Activated effector memory CD4-positive, alpha-beta T cell treated with anti-CD3 and anti-CD28 coated beads, Interleukin-2, amount 50 U/mL, for 16 hours (primary cell): ENCODE data around the gene SLC25A39.
"Not testable (repeated sequence)": the region's sequence is repeated elsewhere in the genome, so short reads cannot be mapped to it uniquely, and the experiment has no call there.

Experiments used
- DNase-seq: peaks from one replicate; pipeline ENCODE4 v3.0.0-alpha.2; 2020

Gene SLC25A39

GRCh38 chr17:44353672-44354331 lies 29.2 kb upstream of the SLC25A39 start:
- peak; percentile 70 for DNase-seq

- no peak for DNase-seq
Observed at GRCh38 chr17:44352828-44353671, 28.4 kb upstream of the SLC25A39 start.

GRCh38 chr17:44351961-44352827 lies 27.6 kb upstream of the SLC25A39 start:
- no peak for DNase-seq

- DNase-seq: no peak
Observed at GRCh38 chr17:44351464-44351863, 26.8 kb upstream of the SLC25A39 start.

- peak; percentile 89 for DNase-seq
Observed at GRCh38 chr17:44350733-44351226, 26.2 kb upstream of the SLC25A39 start.

- DNase-seq: no peak
Observed at GRCh38 chr17:44349553-44350070, 25.0 kb upstream of the SLC25A39 start.

- no peak for DNase-seq
Observed at GRCh38 chr17:44348988-44349364, 24.4 kb upstream of the SLC25A39 start.

- DNase-seq: no peak
Observed at GRCh38 chr17:44348234-44348987, 23.8 kb upstream of the SLC25A39 start.

GRCh38 chr17:44347206-44348055 lies 22.8 kb upstream of the SLC25A39 start:
- DNase-seq: not testable (repeated sequence)

- DNase-seq: no peak
Observed at GRCh38 chr17:44346064-44346844, 21.6 kb upstream of the SLC25A39 start.

- DNase-seq: peak; percentile 81
Observed at GRCh38 chr17:44345454-44346026, 20.9 kb upstream of the SLC25A39 start.

- DNase-seq: peak; percentile 94
Observed at GRCh38 chr17:44344939-44345453, 20.4 kb upstream of the SLC25A39 start, which contains the start of gene GRN. Gene GRN, plus strand, starts transcription at chr17:44345302. Its CDS starts 3,863 bp downstream, at chr17:44349165.

GRCh38 chr17:44343510-44344209 lies 19.0 kb upstream of the SLC25A39 start:
- no peak for DNase-seq

- DNase-seq: not testable (repeated sequence)
Observed at GRCh38 chr17:44340553-44340952, 15.9 kb upstream of the SLC25A39 start.

- DNase-seq: no peak
Observed at GRCh38 chr17:44338702-44339101, 14.1 kb upstream of the SLC25A39 start.

- no peak for DNase-seq
Observed at GRCh38 chr17:44335968-44336367, 11.3 kb upstream of the SLC25A39 start.

- DNase-seq: no peak
Observed at GRCh38 chr17:44335564-44335963, 10.9 kb upstream of the SLC25A39 start.

- DNase-seq: no peak
Observed at GRCh38 chr17:44334727-44335126, 10.1 kb upstream of the SLC25A39 start.

GRCh38 chr17:44334315-44334714 lies 9.7 kb upstream of the SLC25A39 start:
- no peak for DNase-seq
